ENCODE measurements around the gene NLGN2. TPM values are rescaled to one million over a fixed set of nuclear protein-coding genes. Genes with fewer than 3 reads are reported as not detected.

NLGN2 gene
- total RNA-seq, 2 experiments from 2014 or later, result 8.0 to 8.7 TPM

DNA sequence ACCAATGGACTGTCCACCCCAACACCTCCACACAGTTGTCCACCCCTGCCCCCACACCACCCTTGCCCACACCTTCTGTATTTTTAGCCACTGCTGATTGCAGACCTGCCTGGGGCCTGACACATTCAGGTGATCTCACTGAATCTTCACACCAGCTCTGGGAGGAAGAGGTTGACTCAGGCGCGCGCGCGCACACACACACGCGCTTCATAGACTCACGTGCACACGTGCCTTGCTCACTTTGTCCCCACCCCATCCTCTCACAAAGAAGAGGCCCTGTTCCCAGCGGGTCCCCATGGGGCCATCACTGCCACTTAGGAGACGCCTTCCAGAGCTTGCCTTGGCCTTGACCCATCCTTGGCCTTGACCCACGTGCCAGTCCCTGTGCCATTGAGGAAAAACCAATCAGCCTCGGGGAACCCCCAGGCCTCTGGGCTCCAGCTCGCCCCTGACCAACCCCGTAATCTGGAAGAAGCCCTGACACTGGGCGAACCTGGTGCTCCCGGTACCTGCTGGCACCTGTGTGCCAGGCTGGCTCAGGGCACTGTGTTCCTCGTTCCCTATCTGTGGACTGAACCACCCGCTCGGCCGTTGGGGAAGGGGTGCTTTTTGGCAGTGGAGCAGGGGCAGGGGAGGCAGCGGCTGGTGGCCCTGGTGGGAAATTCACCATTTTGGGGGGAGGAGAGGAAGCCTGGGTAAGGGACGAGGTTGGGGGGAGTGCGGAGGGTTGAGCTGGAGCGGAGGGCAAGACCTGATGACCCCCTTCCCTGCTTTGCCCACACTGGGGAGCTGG lies 3.2 kb downstream of the NLGN2 start:
- POLR2A ChIA-PET, result no interaction called here
- H3K27ac Mint-ChIP-seq, result no peak overlapping the region
- peaks cover 6% of the 10 kb centered on the region for H3K4me1 Mint-ChIP-seq
- H3K4me3 Mint-ChIP-seq, result no peak overlapping the region
- H3K27me3 Mint-ChIP-seq, result peaks cover 5% of the 10 kb centered on the region
- H3K36me3 Mint-ChIP-seq, result no peaks in the 10 kb centered on the region
- peak; percentile 9 for ATAC-seq (ENCODE audit: low read depth)
- no peaks in the 10 kb centered on the region for H3K9me3 Mint-ChIP-seq
- DNase-seq, result no peak

DNA sequence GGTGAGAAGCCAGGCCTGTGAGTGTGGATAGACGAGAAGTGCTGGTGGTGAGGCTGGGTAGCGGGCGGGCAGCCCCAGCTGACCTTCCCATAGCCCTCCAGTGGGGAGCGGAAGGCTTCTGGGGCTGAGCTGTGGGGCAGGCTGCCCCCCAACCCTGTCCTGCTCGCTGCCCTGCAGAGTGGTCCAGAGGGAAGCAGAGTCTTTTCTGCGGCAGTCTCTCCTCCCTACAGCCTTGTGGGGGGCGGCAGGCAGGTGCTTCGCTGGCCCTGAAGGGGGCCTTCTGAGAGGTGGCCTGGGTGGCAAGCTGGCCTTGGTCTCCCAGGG lies 3.7 kb downstream of the NLGN2 start:
- Mint-ChIP-seq H3K27me3 (no peaks in the 10 kb centered on the region), H3K4me1 (peaks cover 4% of the 10 kb centered on the region), H3K9me3 (no peaks in the 10 kb centered on the region), H3K36me3 (no peaks in the 10 kb centered on the region), H3K4me3 (no peak overlapping the region), H3K27ac (no peak overlapping the region)
- no peak for ATAC-seq (ENCODE audit: low read depth)
- DNase-seq, result no peak
- POLR2A ChIA-PET, result no interaction called here

DNA sequence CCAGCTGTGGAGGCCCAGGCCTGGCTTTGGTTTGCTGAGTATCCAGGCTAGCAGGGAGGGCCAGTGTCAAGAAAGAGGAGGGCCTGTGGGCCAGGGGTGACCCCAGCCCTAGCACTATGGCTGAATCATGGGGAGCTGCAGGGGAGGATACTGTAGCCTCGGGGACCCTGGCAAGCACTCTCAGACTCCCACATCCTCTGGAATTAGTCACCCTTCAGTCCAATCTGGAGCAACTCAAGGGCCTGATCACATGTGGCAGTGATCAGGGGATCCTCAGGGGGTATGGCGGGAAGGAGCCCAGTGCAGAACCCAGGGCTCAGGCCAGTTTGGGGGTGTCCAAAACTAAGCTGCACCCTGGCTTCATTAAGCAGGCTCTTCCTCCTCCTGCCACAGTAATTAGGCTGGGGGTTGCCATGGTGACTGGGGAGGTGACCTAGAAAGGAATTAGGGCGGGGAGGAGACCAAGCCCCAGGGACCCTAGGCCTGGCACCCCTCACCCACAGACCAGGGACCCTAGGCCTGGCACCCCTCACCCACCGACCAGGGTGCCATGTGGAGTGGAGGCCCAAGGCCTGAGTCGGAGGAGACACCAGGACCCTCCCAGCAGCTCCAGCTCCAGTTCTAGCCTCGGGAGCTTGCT lies 5.8 kb downstream of the NLGN2 start:
- H3K36me3 Mint-ChIP-seq, result no peaks in the 10 kb centered on the region
- POLR2A ChIA-PET, result interaction anchor here (0.5 kb wide), 1 partner anchor 133 kb away, joined by 3 read pairs; no protein-coding TSS in a partner anchor
- no peaks in the 10 kb centered on the region for H3K27me3 Mint-ChIP-seq
- ATAC-seq (ENCODE audit: low read depth), result no peak
- no peaks in the 10 kb centered on the region for H3K4me1 Mint-ChIP-seq
- H3K9me3 Mint-ChIP-seq, result no peaks in the 10 kb centered on the region
- no peak overlapping the region for H3K4me3 Mint-ChIP-seq
- no peak overlapping the region for H3K27ac Mint-ChIP-seq
- DNase-seq, result no peak

DNA sequence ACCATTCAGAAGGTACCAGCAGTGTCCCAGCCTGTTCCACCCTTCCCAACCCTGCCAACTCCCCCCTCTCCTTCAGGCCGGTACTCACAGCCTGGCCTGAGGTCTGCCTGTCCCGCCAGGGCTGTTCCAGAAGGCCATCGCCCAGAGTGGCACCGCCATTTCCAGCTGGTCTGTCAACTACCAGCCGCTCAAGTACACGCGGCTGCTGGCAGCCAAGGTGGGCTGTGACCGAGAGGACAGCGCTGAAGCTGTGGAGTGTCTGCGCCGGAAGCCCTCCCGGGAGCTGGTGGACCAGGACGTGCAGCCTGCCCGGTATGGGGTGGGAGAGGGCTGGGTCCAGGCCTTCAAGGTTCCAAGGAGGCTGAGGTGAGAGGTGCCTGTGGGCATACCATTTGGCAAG lies 7.2 kb downstream of the NLGN2 start:
- Mint-ChIP-seq H3K9me3 (no peaks in the 10 kb centered on the region), H3K36me3 (no peaks in the 10 kb centered on the region), H3K4me1 (no peaks in the 10 kb centered on the region), H3K4me3 (no peak overlapping the region), H3K27ac (no peak overlapping the region), H3K27me3 (no peaks in the 10 kb centered on the region)
- ATAC-seq (ENCODE audit: low read depth), result no peak
- no peak for DNase-seq
- POLR2A ChIA-PET, result no interaction called here

DNA sequence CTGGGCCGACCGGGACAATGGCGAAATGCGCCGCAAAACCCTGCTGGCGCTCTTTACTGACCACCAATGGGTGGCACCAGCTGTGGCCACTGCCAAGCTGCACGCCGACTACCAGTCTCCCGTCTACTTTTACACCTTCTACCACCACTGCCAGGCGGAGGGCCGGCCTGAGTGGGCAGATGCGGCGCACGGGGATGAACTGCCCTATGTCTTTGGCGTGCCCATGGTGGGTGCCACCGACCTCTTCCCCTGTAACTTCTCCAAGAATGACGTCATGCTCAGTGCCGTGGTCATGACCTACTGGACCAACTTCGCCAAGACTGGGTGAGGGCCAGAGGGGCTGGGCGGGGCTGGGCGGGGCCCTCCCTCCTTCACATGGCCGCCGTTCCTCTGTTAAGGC lies 8.1 kb downstream of the NLGN2 start:
- DNase-seq, result no peak
- Mint-ChIP-seq H3K9me3 (no peaks in the 10 kb centered on the region), H3K27me3 (no peaks in the 10 kb centered on the region), H3K4me3 (no peak overlapping the region), H3K36me3 (no peaks in the 10 kb centered on the region), H3K27ac (no peak overlapping the region), H3K4me1 (no peaks in the 10 kb centered on the region)
- POLR2A ChIA-PET, result no interaction called here
- no peak for ATAC-seq (ENCODE audit: low read depth)

DNA sequence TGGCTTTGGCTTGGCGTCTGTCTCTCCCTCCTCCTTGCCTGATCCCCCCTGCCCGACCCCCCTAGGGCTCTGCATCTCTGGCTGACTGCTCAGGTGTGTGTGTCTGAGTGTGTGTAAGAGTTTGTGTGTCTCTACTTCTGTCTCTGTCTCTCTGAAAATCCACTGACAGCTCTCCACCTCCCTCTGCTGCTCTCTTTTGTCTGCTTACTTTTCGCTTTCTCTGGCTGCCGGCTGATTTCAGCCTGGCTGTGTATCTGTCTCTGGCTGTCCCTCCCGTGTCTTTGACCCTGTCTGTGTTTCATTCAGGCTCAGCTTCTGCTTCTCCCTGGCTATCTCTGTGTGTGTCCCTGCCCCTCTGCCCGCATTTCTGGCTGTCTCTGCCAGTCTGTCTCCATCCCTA lies 8.7 kb downstream of the NLGN2 start:
- ATAC-seq (ENCODE audit: low read depth) (no peak), DNase-seq (no peak)
- no peaks in the 10 kb centered on the region for H3K4me1 Mint-ChIP-seq
- no peak overlapping the region for H3K4me3 Mint-ChIP-seq
- H3K9me3 Mint-ChIP-seq, result no peaks in the 10 kb centered on the region
- H3K27ac Mint-ChIP-seq, result no peak overlapping the region
- H3K27me3 Mint-ChIP-seq, result no peaks in the 10 kb centered on the region
- POLR2A ChIA-PET, result no interaction called here
- no peaks in the 10 kb centered on the region for H3K36me3 Mint-ChIP-seq

DNA sequence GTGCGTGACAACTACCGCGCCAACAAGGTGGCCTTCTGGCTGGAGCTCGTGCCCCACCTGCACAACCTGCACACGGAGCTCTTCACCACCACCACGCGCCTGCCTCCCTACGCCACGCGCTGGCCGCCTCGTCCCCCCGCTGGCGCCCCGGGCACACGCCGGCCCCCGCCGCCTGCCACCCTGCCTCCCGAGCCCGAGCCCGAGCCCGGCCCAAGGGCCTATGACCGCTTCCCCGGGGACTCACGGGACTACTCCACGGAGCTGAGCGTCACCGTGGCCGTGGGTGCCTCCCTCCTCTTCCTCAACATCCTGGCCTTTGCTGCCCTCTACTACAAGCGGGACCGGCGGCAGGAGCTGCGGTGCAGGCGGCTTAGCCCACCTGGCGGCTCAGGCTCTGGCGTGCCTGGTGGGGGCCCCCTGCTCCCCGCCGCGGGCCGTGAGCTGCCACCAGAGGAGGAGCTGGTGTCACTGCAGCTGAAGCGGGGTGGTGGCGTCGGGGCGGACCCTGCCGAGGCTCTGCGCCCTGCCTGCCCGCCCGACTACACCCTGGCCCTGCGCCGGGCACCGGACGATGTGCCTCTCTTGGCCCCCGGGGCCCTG lies 9.5 kb downstream of the NLGN2 start:
- DNase-seq (no peak), ATAC-seq (ENCODE audit: low read depth) (no peak)
- no peaks in the 10 kb centered on the region for H3K36me3 Mint-ChIP-seq
- H3K4me1 Mint-ChIP-seq, result no peaks in the 10 kb centered on the region
- H3K4me3 Mint-ChIP-seq, result no peak overlapping the region
- no peaks in the 10 kb centered on the region for H3K27me3 Mint-ChIP-seq
- no peak overlapping the region for H3K27ac Mint-ChIP-seq
- POLR2A ChIA-PET, result no interaction called here
- no peaks in the 10 kb centered on the region for H3K9me3 Mint-ChIP-seq

DNA sequence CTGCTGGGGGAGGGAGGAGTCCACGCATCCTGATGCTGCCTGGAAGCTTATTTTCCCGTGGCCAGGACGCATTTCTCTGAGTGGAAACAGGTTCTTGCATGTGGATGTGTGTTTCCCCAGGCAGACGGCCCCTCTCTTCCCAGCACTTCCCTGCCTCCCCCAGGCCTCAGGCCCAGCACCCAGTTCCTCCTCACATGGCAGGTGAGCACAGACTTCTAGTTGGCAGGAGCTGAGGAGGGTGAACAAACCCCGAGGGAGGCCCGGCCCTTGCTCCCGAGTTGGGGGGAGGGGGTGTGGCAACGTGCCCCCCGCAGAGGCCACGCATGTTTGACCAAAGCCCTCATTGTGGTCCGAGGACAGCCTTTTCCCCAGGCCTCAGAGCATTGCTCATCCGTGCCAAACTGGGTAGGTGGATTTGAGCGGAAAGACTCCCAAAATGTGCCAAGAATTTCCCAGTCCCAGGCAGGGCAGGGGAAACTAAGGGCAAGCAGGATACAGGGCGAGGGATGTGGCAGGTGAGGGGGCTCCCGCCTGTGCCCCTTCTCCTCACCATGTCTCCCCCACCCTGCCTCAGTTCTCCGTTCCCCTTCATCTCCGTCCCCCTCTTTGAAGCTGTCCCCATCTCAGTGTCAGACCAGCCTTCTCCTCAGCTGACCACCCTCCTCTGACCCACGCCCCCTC lies 11.0 kb downstream of the NLGN2 start:
- Mint-ChIP-seq H3K4me3 (no peak overlapping the region), H3K27ac (no peak overlapping the region)
- POLR2A ChIA-PET, result interaction anchor here (0.6 kb wide), 1 partner anchor 56 kb away, joined by 9 read pairs; no protein-coding TSS in a partner anchor

DNA sequence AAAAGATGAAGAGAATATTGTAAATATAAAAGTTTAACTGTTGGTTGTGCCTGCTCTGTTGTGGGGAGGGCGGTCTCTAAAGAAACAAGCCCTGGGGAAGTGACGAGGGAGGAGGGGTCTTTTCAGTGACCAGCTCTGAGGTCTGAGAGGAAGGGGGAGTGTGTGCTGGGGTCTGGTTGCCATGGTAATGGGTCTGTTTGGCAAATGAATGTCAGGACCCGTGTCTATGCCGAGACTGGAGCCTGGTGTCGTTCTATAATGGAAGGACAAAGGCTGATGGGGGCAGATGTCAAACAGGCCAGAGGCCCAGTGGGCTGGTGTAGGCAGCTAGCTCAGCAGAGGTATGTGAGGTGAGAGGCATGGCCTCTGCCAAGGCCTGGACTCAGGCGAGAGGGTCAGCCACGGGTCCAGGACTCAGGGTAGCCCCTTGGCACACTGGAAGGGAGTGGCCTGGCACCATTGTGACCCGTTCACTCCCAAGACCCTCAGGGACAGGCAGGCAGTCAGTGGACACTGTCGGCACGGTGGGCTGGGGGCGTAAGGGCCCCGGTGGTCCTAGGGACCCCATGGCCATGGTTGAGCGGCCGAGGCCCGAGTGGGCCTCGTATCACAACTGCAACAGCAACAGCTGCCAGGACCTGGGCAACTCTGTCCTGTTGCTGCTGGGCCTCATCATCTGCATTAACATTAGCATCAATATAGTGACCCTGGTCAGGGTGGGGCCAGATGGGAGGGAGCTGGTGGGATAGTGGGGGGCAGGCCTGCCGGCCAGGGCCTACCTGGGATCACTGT lies 12.4 kb downstream of the NLGN2 start, which contains the start of gene SPEM1:
Gene SPEM1, plus strand, starts transcription at position 506 of the 792 bp plus-strand sequence. Its CDS starts 61 bp downstream, at position 567.
- no peak within 1 kb of the TSS for H3K4me3 Mint-ChIP-seq
- H3K4me1 Mint-ChIP-seq, result peaks cover 1% of the 10 kb centered on the region
- no peak for ATAC-seq (ENCODE audit: low read depth)
- H3K36me3 Mint-ChIP-seq, result no peaks in the 10 kb centered on the region
- DNase-seq, result no peak
- no peaks in the 10 kb centered on the region for H3K27me3 Mint-ChIP-seq
- POLR2A ChIA-PET, result interaction anchor here (0.6 kb wide), 1 partner anchor 230 kb away, joined by 3 read pairs; the partner anchor contains the start of gene ATP1B2
- no peak within 1 kb of the TSS for H3K27ac Mint-ChIP-seq
- H3K9me3 Mint-ChIP-seq, result no peaks in the 10 kb centered on the region

More for the DNA sequence above, 11.0 kb downstream of the NLGN2 start:
- no peaks in the 10 kb centered on the region for H3K9me3 Mint-ChIP-seq
- ATAC-seq (ENCODE audit: low read depth), result no peak
- no peaks in the 10 kb centered on the region for H3K36me3 Mint-ChIP-seq
- DNase-seq, result no peak
- H3K4me1 Mint-ChIP-seq, result no peaks in the 10 kb centered on the region
- H3K27me3 Mint-ChIP-seq, result no peaks in the 10 kb centered on the region

DNA sequence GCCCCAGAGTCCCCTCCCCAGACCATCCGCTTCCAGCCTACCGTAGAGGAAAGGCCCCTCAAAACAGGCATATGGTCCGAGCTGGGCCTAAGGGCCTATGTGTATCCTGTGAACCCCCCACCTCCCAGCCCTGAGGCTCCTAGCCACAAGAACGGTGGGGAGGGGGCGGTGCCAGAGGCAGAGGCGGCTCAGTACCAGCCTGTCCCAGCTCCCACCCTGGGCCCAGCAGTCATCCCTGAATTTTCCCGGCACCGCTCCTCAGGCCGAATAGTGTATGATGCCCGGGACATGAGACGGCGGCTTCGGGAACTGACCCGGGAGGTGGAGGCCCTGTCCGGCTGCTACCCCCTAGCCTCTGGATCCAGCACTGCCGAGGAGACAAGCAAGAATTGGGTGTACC lies 13.5 kb downstream of the NLGN2 start:
- H3K36me3 Mint-ChIP-seq, result no peaks in the 10 kb centered on the region
- peaks cover 1% of the 10 kb centered on the region for H3K4me1 Mint-ChIP-seq
- H3K4me3 Mint-ChIP-seq, result no peak overlapping the region
- no peak for ATAC-seq (ENCODE audit: low read depth)
- POLR2A ChIA-PET, result no interaction called here
- H3K27ac Mint-ChIP-seq, result no peak overlapping the region
- no peaks in the 10 kb centered on the region for H3K27me3 Mint-ChIP-seq
- no peaks in the 10 kb centered on the region for H3K9me3 Mint-ChIP-seq
- DNase-seq, result no peak

DNA sequence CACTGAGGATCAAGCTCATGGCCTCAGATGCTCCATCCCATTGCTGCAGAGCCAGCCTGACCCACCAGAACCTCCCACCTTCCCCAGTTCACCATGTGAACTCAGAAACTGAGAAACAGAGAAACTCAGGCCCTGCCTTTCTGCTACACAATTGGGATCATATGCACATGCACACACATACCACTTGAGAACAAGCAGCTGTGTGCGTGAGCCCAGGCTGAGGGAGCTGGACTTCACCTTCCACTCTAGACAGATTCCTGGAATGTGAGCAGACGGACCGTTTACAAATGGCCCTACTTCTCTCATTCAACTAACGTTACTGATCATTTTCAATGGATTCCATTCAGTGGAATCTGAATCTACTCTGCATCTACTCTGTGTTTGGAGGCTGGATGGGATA lies 16.0 kb downstream of the NLGN2 start:
- H3K27ac Mint-ChIP-seq, result no peak overlapping the region
- no peaks in the 10 kb centered on the region for H3K9me3 Mint-ChIP-seq
- peaks cover 1% of the 10 kb centered on the region for H3K4me1 Mint-ChIP-seq
- ATAC-seq (ENCODE audit: low read depth) (no peak), DNase-seq (no peak)
- POLR2A ChIA-PET, result interaction anchor here (0.9 kb wide), 1 partner anchor 21 kb away, joined by 3 read pairs; no protein-coding TSS in a partner anchor
- H3K27me3 Mint-ChIP-seq, result no peaks in the 10 kb centered on the region
- H3K36me3 Mint-ChIP-seq, result no peaks in the 10 kb centered on the region
- H3K4me3 Mint-ChIP-seq, result no peak overlapping the region

DNA sequence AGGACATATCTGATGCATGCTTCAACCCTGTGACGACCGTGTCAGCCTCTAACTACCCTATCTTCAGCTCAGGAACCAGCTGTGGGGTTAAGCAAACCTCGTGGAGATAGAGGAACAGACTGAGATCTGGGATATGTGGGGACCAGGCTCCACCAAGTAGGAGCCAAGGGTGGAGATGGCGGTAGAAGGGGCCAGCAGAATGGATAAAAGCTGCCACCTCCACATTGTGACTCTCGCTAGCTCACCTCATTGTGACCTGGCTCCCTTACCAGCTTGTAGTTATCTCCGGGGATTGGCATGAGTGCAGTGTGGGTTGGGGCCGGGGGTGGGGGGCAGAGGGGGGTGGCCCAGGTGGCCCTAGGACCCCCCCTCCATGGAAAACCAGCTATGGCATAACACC lies 17.7 kb downstream of the NLGN2 start, which contains the start of gene SPEM2:
Gene SPEM2, plus strand, starts transcription at position 301 of the 400 bp plus-strand sequence. Its CDS starts 73 bp downstream, at position 374.
- H3K4me1 Mint-ChIP-seq, result peaks cover 1% of the 10 kb centered on the region
- H3K4me3 Mint-ChIP-seq, result no peak within 1 kb of the TSS
- POLR2A ChIA-PET, result no interaction called here

DNA sequence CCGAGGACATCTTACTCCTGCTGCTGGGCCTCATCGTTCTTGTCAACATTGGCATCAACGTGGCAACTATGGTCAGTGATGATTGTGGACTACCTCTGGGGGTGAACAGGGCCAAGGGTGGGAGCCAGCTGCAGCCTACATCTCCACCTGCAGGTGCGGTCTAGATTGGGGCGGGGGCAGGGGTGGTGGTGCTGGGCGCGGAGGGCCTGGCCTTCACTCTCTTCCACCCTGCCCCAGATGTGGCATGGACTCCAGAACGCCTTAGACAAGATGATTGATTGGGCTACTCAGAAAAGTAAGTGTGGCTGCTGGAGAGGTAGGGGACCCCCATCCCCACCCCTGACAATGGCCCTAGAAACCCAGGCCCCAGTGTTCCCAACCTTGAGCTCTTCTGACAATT lies 18.1 kb downstream of the NLGN2 start:
- DNase-seq, result no peak
- Mint-ChIP-seq H3K9me3 (no peaks in the 10 kb centered on the region), H3K36me3 (no peaks in the 10 kb centered on the region), H3K27me3 (no peaks in the 10 kb centered on the region), H3K27ac (no peak overlapping the region), H3K4me3 (no peak overlapping the region), H3K4me1 (peaks cover 1% of the 10 kb centered on the region)
- ATAC-seq (ENCODE audit: low read depth), result no peak
- POLR2A ChIA-PET, result no interaction called here

More for the DNA sequence above, 17.7 kb downstream of the NLGN2 start, which contains the start of gene SPEM2:
- DNase-seq (no peak), ATAC-seq (ENCODE audit: low read depth) (no peak)
- no peak within 1 kb of the TSS for H3K27ac Mint-ChIP-seq
- no peaks in the 10 kb centered on the region for H3K36me3 Mint-ChIP-seq
- H3K9me3 Mint-ChIP-seq, result no peaks in the 10 kb centered on the region
- no peaks in the 10 kb centered on the region for H3K27me3 Mint-ChIP-seq

All from activated naive CD8-positive, alpha-beta T cell treated with anti-CD3 and anti-CD28 coated beads, Interleukin-2, amount 10 ng/mL, durations not matched to agents 7 days and 5 days (primary cell).